CD4-positive, alpha-beta T cell treated with Interleukin-1 beta for 1 hour (primary cell): ENCODE results near the gene CCDC85A.
"Not testable (repeated sequence)": the region's sequence is repeated elsewhere in the genome, so short reads cannot be mapped to it uniquely, and the experiment has no call there.

ENCODE experiments used
- DNase-seq, 2 donors: peaks; one replicate each; pipeline ENCODE4 v3.0.0-alpha.2; 2020 to 2022

CCDC85A gene

GRCh38 chr2:56183643-56184499 is at the start of gene CCDC85A:
TSS of gene CCDC85A (plus strand) at chr2:56183990. CDS start at chr2:56184625, 635 bp downstream.
- peak; percentile 33 to 50 for DNase-seq

GRCh38 chr2:56134861-56135260 is 48.9 kb upstream of the CCDC85A start:
- no peak for DNase-seq

GRCh38 chr2:56142497-56143061 is 41.2 kb upstream of the CCDC85A start:
- not testable (repeated sequence) for DNase-seq

DNA sequence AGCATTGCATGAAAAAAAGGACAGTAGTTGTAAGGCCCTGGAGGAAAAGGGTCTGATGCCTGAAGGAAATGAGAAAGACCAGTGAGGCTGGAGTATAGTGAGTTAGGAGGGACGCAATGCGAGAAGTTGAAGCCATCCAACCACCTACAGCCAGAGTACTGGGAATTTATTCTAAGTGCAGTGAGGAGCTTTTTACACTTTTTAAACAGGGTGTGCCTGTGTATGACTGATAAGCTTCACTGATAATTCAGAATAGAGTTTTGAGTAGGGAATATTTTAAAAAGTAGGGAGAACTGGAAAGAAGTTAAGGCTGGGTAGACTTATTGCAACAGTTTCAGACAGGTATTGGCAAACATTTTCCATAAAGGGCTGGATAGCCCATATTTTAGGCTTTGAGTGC is 35.9 kb upstream of the CCDC85A start:
- DNase-seq, result no peak

DNA sequence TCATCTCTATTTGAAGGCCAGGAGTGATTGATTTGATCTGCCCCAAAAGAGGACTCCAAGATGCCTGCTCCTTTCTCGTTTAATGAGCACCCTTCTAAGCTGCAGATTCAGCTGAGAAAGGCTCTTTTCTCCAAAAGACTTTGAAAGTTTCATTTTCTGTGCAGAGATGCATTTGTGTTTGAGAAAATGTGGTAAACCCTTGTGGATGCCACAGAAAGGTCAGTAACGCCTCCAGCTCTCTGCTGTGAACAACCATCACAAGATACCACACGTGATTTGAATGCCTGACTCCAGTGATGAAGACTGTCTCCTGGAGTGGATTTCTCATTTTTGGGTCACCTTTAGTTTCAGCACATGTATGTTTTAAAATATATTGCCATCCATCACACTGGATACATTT is 35.0 kb upstream of the CCDC85A start:
- no peak for DNase-seq

GRCh38 chr2:56151841-56152240 is 31.9 kb upstream of the CCDC85A start:
- DNase-seq, result no peak

DNA sequence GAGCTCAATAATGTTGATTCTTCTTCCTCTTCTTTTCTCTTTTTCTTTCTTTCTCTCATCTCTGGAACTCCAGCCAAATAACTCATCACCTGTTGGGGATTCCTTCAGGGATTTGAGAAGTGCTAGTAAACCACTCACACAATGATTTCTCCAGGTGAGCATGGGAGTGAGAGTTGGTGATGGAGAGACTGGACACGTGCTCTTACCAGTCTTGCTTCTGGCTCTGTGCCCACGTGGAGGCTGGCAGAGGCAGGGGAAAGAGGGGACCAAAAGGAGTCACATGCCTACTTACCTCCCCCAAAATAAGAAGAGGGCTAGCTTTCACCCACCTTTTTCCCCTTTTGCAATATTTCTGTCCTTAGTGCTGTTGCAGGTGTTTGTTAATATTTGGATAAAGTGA is 28.6 kb upstream of the CCDC85A start:
- no peak for DNase-seq

GRCh38 chr2:56159875-56160274 is 23.9 kb upstream of the CCDC85A start:
- not testable (repeated sequence) for DNase-seq

DNA sequence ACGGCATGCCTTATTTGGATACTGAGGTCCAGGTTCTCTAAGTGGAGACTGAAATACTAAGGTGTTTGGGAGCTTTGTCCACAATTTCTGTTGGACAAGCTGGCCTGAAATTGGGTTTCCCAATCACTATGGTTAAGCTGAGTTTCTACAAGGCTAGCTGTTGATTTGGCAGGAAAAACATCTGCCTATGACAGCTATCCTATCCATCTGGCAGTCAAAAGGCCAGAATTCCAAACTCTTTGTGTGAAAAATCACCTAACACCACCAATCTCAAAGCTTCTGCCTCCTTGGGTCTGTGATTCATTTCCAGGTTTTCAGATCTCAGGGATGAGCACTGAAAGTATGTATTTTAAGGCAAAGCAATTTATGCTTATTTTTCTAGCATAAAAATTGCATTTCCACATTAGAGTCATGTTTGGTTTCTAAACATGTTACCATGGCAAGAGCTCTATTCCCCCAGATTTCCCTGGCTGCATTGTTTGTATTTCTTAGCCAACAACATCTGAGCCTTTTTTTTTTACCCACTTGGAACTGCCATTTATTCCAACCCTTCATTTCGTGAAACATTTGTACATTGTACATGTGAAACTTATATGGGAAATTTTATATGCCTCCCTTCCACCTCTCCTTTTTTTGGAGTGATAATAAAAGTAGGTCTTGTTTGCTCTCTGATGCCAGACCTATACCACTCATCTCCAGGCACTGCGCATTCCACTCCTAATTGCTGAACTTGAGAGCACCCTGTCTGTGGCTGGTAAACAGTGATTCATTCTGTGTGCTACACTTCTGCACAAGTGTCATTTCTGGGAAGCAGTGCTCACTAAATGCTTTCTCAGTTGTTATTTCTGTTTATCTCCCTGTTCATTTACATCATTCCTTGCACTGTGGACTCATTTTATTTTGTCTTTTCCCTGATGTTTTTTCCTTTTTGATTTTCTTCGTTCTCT is 15.9 kb upstream of the CCDC85A start:
- DNase-seq, result no peak

DNA sequence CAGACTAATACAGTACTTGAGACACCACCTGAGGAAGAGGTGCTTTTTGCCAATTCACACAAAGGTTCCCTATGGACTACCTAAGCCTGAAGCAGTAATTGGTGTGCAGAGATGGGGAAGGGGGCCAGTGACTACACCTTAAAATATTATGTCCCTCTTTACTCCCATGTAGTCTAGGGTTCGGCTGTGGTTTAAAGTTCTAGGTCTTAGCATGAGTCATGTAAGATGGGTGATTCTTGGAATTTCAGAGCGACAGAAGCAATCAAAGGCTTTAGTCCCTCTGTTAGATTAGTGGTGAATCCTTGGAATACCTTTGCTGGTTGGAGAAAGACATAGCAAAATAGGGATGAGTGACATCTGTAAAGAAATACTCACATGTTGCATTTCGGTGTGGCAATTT is 14.3 kb upstream of the CCDC85A start:
- DNase-seq, result no peak

GRCh38 chr2:56170504-56170903 is 13.3 kb upstream of the CCDC85A start:
- no peak for DNase-seq

DNA sequence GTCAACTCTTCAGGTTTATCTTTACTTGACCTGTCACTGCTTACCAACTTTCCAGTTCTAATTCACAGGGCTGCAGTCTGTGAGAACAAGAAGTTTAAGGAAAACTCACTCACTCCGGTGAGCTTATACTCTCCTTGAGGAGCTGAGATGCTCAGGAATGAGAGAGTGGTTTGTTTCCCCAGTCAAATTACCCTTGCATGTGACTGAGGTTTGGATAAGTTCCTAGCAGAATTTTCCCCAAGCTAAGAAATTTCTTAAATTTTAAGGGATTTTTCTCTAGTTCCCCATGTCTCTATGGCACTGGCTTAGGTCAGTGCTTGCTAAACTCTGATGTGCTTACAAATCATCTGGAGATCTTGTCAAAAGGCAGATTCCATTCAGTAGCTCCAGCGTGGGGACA is 12.8 kb upstream of the CCDC85A start:
- no peak for DNase-seq

DNA sequence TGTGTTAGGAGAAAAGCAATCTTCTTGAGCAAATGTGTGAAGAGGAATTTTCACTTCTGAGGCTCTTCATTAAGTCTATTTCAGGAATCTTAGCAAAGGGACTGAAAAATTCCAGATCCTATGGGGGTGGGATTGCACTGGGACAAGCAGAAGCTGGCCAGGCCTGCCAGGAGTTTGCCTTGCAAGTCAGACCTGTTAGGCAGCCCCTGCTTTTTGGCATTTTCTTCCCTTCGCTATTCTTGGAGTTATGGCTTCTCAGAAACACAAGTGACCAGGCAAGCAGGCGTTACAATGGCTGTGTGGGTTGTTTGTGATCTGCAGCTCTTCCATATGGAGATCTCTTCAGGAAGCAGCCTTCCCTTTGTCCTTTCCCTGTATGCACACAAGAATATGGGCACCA is 8.0 kb upstream of the CCDC85A start:
- no peak for DNase-seq

- DNase-seq, result no peak
Observed at GRCh38 chr2:56177420-56178220, 6.2 kb upstream of the CCDC85A start.

DNA sequence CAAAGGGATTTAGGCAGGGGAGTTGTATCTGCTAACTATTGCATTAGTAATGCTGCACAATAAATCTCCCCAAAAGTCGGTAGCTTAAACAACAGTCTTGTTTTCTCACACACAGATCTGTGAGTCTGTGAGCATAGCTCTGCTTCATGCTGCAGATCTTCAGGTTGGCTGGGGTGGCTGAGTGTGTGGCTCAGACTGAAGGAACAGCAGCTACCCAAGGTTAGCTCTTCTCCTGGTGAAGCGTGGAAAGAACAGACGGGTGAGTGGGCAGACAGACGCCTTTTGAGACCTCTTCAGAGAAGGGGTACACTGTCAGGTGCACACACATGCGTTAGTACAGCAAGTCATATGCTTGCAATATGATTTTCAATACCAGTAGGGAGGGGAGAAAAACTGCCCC is 3.9 kb upstream of the CCDC85A start:
- no peak for DNase-seq

DNA sequence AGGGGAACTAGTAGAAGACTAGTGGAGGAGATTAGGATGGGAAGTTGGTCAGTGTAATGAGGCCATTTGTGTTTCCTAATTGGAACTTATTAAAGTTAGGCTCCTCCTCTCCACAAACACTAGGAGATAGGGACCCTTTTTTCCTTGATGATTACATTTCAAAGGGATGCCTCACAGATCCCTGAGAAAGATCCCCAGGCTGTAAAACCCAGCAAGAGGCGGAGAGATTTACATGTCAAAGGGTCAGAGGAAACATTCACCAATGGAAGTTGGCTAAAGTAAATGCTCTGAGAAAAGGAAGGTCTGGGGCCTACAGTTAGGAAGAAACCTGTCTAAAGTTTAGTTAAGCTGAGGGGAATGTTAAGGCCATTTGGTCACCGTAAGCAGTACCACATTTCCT is 1.4 kb upstream of the CCDC85A start:
- no peak for DNase-seq

GRCh38 chr2:56184500-56185011 is 766 bp downstream of the CCDC85A start:
- DNase-seq, result no peak

- DNase-seq, result no peak
Observed at GRCh38 chr2:56185101-56185581, 1.4 kb downstream of the CCDC85A start.

DNA sequence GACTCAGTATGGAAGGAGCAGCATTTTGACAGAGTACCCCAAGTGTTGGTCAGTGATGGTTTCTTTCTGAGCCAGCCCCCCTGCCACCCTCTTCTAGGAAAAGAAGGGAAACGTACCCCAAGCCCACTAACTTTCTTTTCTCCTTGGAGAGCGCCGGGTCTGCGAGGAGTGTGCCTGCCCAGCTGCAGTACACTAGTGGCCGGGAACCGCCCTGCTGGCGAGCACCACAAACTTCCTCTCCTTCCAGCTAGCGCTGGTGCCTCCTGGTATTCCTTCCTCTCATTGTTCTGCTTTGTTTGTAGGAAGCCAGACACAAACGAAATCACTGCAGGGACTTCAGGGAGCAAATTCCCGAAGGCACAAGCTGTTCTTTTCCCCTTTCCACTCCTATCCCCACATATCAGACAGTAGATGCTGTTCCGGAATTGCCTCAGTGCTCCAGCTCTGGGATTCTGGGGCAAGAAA is 1.8 kb downstream of the CCDC85A start:
- DNase-seq, result no peak

DNA sequence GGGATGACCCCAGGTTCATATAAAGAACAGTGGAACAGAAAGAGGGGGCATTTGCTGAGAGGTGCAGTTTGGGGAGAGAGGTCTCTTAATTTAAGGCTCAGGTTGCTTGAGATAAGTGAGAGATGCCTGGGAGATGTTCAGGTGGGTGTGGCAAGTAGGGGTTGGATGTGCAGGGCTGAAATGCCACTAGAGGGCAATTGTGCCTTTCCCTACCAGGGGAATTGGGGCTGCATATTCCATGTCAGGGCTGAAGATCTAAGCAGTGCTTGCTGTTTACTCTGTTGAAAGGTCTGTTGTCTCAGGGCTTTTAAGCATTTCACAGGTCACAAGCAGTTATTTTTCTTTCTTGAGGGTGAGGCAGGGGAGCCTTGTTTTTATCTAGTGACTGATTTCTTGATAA is 7.8 kb downstream of the CCDC85A start:
- DNase-seq, result no peak

DNA sequence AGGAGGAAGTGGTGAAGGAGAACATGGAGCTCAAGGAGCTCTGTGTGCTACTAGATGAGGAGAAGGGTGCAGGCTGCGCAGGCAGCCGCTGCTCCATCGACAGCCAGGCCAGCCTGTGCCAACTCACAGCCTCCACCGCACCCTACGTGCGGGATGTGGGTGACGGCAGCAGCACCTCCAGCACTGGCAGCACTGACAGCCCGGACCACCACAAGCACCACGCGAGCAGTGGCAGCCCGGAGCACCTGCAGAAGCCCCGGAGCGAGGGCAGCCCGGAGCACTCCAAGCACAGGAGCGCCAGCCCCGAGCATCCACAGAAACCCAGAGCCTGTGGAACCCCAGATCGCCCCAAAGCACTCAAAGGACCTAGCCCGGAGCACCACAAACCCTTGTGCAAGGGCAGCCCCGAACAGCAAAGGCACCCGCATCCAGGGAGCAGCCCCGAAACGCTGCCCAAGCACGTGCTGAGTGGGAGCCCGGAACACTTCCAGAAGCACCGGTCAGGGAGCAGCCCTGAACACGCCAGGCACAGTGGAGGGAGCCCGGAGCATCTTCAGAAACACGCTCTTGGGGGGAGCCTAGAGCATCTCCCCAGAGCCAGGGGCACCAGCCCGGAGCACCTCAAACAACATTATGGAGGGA is 9.0 kb downstream of the CCDC85A start:
- no peak for DNase-seq

DNA sequence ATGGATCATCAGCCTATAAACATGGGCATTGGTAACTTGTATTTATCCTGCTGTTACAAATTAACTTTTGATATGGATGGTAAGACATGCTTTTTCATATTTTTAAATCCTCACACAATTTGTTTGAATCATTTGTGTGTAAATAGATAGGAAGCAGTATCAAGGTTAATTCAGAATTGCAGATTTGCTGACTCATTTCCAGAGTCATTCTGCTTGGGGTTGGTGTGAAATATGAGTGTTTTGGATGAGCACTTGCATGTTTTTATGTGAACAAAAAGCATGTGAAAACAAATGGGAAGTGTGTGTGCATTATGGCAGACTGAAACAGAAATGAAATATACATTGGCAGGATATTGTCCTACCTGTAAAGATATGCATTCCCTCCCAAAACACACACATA is 11.8 kb downstream of the CCDC85A start:
- DNase-seq, result no peak
